GM23248 (cell line): ENCODE measurements around the gene EFR3B.

Experiments
- EZH2 ChIP-seq: fragments of 200-600 bp; sonication (generic); IDR thresholded peaks from 2 replicates; pipeline ENCODE4 v1.6.1; 2018; ENCODE audit warnings: antibody characterized with exemption, mild to moderate bottlenecking; ENCODE audit not compliant: insufficient read depth, poor library complexity, severe bottlenecking
- EZH2phosphoT487 ChIP-seq: fragments of 200-600 bp; sonication (generic); IDR thresholded peaks from 2 replicates; pipeline ENCODE4 v1.6.1; 2018; ENCODE audit warnings: antibody characterized with exemption, moderate library complexity, mild to moderate bottlenecking, low read depth; ENCODE audit not compliant: insufficient read depth

DNA sequence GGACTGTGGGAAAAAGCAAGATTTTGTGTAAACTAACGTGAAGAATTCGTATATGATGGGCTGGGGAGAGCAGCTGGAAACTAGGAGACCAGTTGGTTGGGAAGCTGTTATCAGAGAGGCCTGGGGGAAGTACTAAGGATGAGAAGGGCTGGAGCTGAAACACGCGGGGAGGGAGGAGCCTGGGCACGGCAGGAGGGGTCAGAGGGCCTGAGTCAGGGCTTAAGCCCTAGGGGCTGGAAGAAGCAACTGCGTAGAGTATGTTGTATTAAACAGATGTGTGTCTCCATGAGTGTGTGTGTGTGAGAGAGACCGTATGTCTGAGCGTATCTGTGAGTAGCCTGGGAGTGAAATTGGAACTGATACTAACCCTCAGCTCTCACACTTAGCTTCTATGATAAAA, 118.1 kb downstream of the EFR3B start:
- TF ChIP-seq EZH2 = no peak
- TF ChIP-seq EZH2phosphoT487 = no peak
